Testis (tissue), 3 donors: ENCODE measurements around the gene ZWILCH. TPM values are rescaled to one million over a fixed set of nuclear protein-coding genes. Genes with fewer than 3 reads are reported as not detected.
"Not testable (repeated sequence)": the region's sequence is repeated elsewhere in the genome, so short reads cannot be mapped to it uniquely, and the experiment has no call there.

Source experiments
- DNase-seq: peaks from one replicate; pipeline ENCODE4 v3.0.0-alpha.2; 2019
- H3K27ac ChIP-seq, 2 donors: fragments of 200-600 bp; sonication (generic); one replicate each; pipeline ENCODE4 v1.5.1; 2019
- H3K27me3 ChIP-seq: fragments of 200-600 bp; sonication (generic); one replicate; pipeline ENCODE4 v1.5.1; 2019
- H3K36me3 ChIP-seq: fragments of 200-600 bp; sonication (generic); one replicate; pipeline ENCODE4 v1.5.1; 2017; ENCODE audit warnings: low read depth; ENCODE audit errors: missing control alignments
- H3K4me1 ChIP-seq: fragments of 200-600 bp; sonication (generic); one replicate; pipeline ENCODE4 v1.5.1; 2019
- H3K4me3 ChIP-seq, 2 donors: fragments of 200-600 bp; sonication (generic); one replicate each; pipeline ENCODE4 v1.5.1; 2017 to 2019
- H3K9me3 ChIP-seq: fragments of 200-600 bp; sonication (generic); one replicate; pipeline ENCODE4 v1.5.1; 2017
- CTCF ChIP-seq, 3 experiments: fragments of 450-650 bp in 2 of 3; fragments of 200-600 bp in 1 of 3; sonication (generic) in 1 of 3; IDR thresholded peaks; one replicate each; pipeline ENCODE4 v1.5.1; 2016 to 2019; ENCODE audit warnings: antibody characterized with exemption in 3 of 3, mild to moderate bottlenecking in 2 of 3, moderate library complexity in 1 of 3
- POLR2A ChIP-seq: fragments of 450-650 bp; IDR thresholded peaks from one replicate; pipeline ENCODE4 v1.6.1; 2017; ENCODE audit warnings: antibody characterized with exemption, mild to moderate bottlenecking, moderate library complexity
- WGBS, 2 donors: methylation state at CpG; one replicate each; pipeline ENCODE4 v1.1.5; 2018; 5-methylcytosine and 5-hydroxymethylcytosine counted together
- intact Hi-C: fragments of 100-400 bp; cut with DNase I; formaldehyde crosslinking; loops from one replicate; pipeline ENCODE4 v1.15.1; 2023; ENCODE audit warnings: low total_unique reads
- polyA plus RNA-seq: library from polyadenylated mRNA; stranded (reverse); fragments of 350-450 nt; fragmentation: Illumina TruSeq; extraction: RNeasy Lipid Tissue Mini Kit (QIAGEN cat#74804); gene quantifications from one replicate; pipeline ENCODE4 v1.2.3, GENCODE V29; 2014; ENCODE audit warnings: low read depth, low replicate concordance; ENCODE audit not compliant: insufficient read depth
- total RNA-seq, 2 donors: library from RNA; depleted of rRNA; stranded (reverse); fragments of >200 nt; gene quantifications; one replicate each; pipeline ENCODE4 v1.2.3, GENCODE V29; 2016

The ZWILCH gene
- total and polyA plus RNA-seq, 3 donors from 2014 or later, result 35.1 to 77.5 (median 41.7) TPM

GRCh38 chr15:66586155-66586976 is 81.2 kb downstream of the ZWILCH start:
- TF ChIP-seq POLR2A (no peak), CTCF (IDR thresholded peaks at IDR 0.05) (no peak)
- H3K4me1 ChIP-seq, result no peaks in the 10 kb centered on the region
- DNase-seq, result no peak
- no peak overlapping the region for H3K4me3 ChIP-seq
- H3K36me3 ChIP-seq, result no peaks in the 10 kb centered on the region
- H3K27me3 ChIP-seq, result no peaks in the 10 kb centered on the region
- intact Hi-C loops, result no loop called here
- no peaks in the 10 kb centered on the region for H3K9me3 ChIP-seq
- WGBS, 2 donors, result 64 to 70% methylated on average over 13 to 17 of the region's 17 CpGs
- no peak overlapping the region for H3K27ac ChIP-seq

- Histone ChIP-seq H3K9me3 (no peaks in the 10 kb centered on the region), H3K4me1 (no peaks in the 10 kb centered on the region), H3K27ac (no peak overlapping the region), H3K27me3 (no peaks in the 10 kb centered on the region), H3K36me3 (no peaks in the 10 kb centered on the region), H3K4me3 (no peak overlapping the region)
- intact Hi-C loops, result no loop called here
- no peak for TF ChIP-seq POLR2A
- no peak for TF ChIP-seq CTCF (IDR thresholded peaks at IDR 0.05)
- DNase-seq, result no peak
Observed at GRCh38 chr15:66587020-66587419, 81.9 kb downstream of the ZWILCH start.

- Histone ChIP-seq H3K36me3 (no peaks in the 10 kb centered on the region), H3K27ac (no peak overlapping the region), H3K9me3 (no peaks in the 10 kb centered on the region), H3K27me3 (no peaks in the 10 kb centered on the region), H3K4me1 (peaks cover 3% of the 10 kb centered on the region), H3K4me3 (no peak overlapping the region)
- DNase-seq, result no peak
- intact Hi-C loops, result no loop called here
- WGBS, 2 donors, result 74 to 86% methylated on average over 5 of the region's 5 CpGs
- TF ChIP-seq POLR2A (no peak), CTCF (IDR thresholded peaks at IDR 0.05) (no peak)
Observed at GRCh38 chr15:66587749-66588148, 82.6 kb downstream of the ZWILCH start.

- 63 to 75% methylated on average over 5 of the region's 5 CpGs for WGBS, 2 donors
- intact Hi-C loops, result no loop called here
- H3K36me3 ChIP-seq, result no peaks in the 10 kb centered on the region
- TF ChIP-seq CTCF (IDR thresholded peaks at IDR 0.05) (no peak), POLR2A (no peak)
- H3K4me3 ChIP-seq, result no peak overlapping the region
- no peak overlapping the region for H3K27ac ChIP-seq
- no peak for DNase-seq
- H3K27me3 ChIP-seq, result no peaks in the 10 kb centered on the region
- peaks cover 5% of the 10 kb centered on the region for H3K4me1 ChIP-seq
- H3K9me3 ChIP-seq, result no peaks in the 10 kb centered on the region
Observed at GRCh38 chr15:66588537-66588936, 83.4 kb downstream of the ZWILCH start.

- Histone ChIP-seq H3K27ac (no peak overlapping the region), H3K4me3 (no peak overlapping the region), H3K9me3 (no peaks in the 10 kb centered on the region), H3K27me3 (no peaks in the 10 kb centered on the region), H3K36me3 (no peaks in the 10 kb centered on the region), H3K4me1 (peaks cover 5% of the 10 kb centered on the region)
- TF ChIP-seq POLR2A (no peak), CTCF (IDR thresholded peaks at IDR 0.05) (no peak)
- no peak for DNase-seq
- 85 to 93% methylated on average over 5 to 8 of the region's 8 CpGs for WGBS, 2 donors
- intact Hi-C loops, result no loop called here
Observed at GRCh38 chr15:66588971-66589370, 83.8 kb downstream of the ZWILCH start.

- 96% methylated on average over 6 of the region's 6 CpGs for WGBS, 2 donors
- H3K36me3 ChIP-seq, H3K27ac ChIP-seq, H3K4me1 ChIP-seq, H3K9me3 ChIP-seq, H3K27me3 ChIP-seq, intact Hi-C loops, H3K4me3 ChIP-seq, DNase-seq: not testable (repeated sequence)
Observed at GRCh38 chr15:66589429-66589828, 84.3 kb downstream of the ZWILCH start.
